HG02610 (cell line): ENCODE measurements around the gene NMNAT2.
"Not testable (repeated sequence)": the region's sequence is repeated elsewhere in the genome, so short reads cannot be mapped to it uniquely, and the experiment has no call there.

Experiments used
- ATAC-seq: cut with Tn5 transposase; IDR thresholded peaks from one replicate; pipeline ENCODE4 v1.9.1; 2021; ENCODE audit warnings: mild to moderate bottlenecking, moderate library complexity; ENCODE audit not compliant: unreplicated experiment

NMNAT2 gene

GRCh38 chr1:183241471-183241870 lies 176.7 kb downstream of the NMNAT2 start:
- no peak for ATAC-seq

DNA sequence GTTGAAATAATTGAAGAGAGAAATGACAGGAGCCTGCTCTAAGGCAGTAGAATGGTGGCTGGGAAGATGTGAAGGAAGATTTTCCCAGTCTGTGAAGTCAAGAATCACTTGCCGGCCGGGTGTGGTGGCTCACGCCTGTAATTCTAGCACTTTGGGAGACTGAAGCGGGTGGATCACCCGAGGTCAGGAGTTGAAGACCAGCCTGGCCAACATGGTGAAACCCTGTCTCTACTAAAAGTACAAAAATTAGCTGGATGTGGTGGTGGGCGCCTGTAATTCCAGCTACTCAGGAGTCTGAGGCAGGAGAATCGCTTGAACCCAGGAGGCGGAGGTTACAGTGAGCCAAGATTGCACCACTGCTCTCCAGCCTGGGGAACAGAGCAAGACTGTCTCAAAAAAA lies 177.3 kb downstream of the NMNAT2 start:
- not testable (repeated sequence) for ATAC-seq

GRCh38 chr1:183240526-183240825 lies 177.7 kb downstream of the NMNAT2 start:
- no peak for ATAC-seq

DNA sequence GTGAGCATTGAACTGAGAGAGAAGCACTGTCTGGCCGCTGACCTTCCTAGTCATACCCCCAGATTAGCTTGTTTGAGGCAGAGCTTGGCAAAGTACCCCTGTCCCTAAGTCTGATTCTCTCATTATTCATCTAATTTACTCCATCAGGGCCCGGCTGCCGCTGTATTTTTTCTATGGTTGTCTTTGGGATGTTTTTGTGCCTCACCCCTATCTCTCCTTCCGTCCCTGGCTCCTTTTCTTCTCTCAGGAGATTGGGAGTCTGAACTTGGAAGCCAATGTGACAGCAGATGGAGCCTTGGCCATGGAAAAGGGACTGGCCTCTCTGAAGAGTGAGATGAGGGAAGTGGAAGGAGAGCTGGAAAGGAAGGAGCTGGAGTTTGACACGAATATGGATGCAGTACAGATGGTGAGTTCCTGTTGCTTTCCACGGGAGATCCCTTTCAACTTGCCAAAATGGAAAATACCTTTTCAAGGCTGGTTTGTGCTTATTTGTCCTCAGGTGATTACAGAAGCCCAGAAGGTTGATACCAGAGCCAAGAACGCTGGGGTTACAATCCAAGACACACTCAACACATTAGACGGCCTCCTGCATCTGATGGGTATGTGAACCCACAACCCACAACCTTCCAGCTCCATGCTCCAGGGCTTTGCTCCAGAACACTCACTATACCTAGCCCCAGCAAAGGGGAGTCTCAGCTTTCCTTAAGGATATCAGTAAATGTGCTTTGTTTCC lies 178.2 kb downstream of the NMNAT2 start:
- no peak for ATAC-seq

DNA sequence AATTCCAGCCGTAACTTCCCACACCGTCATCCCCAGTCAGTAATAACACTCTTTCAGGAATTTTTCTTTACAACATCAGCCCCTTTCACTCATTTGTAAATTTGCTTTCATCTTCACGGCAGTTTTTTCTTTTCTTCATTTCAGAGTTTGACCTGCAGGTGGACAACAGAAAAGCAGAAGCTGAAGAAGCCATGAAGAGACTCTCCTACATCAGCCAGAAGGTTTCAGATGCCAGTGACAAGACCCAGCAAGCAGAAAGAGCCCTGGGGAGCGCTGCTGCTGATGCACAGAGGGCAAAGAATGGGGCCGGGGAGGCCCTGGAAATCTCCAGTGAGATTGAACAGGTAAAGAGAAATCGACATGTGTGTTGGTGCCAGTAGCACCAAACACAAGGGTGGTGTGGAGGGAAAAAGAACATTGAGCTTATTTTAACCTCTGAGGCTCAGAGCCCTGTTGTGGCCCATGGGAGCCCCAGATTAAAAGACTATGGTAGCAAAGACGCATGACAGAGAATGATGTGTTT lies 178.9 kb downstream of the NMNAT2 start:
- ATAC-seq = no peak

- no peak for ATAC-seq
These were observed 180.1 kb downstream of the NMNAT2 start for GRCh38 chr1:183238071-183238470.

- no peak for ATAC-seq
These were observed 181.1 kb downstream of the NMNAT2 start for GRCh38 chr1:183237046-183237445.

GRCh38 chr1:183236158-183236725 lies 181.9 kb downstream of the NMNAT2 start:
- no peak for ATAC-seq

GRCh38 chr1:183235503-183235902 lies 182.7 kb downstream of the NMNAT2 start:
- no peak for ATAC-seq

DNA sequence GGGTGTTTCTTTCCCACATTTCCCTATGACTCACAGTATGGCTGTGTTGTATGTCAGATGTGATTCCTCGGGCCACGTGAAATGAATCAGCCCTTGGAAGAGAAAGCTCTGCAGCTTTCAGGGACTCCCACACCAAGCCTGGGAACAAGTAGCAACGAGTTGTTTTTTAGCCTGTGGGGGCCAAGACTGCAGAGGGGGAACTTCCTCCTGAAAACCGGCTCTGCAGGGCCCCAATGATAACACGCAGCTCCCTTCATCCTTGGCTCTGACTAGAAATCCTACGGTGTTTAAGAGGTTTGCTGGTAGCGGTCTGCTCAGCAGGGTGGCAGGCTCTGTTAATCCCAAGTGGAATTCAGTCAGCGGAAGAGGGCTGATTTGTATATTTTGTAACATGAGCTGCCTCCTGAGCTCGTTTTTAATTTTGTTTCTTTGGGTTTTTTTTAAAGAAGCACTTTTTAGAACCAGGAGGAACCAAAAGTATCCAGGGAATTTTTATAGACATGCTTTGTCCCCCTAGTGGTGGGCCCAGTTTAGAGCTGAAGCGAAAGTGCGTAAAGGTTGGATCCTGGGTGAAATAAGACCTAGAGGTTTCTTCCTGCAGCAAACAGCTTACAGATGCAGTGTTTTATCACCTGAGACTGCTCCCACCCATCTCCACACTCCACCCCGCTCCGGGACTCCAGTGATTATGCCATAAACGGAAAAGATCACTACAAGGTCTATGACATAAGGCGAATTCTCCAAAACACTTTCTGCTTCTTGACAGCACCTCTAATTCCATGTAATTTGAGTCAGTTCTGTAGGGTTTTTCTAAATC lies 183.3 kb downstream of the NMNAT2 start:
- no peak for ATAC-seq

DNA sequence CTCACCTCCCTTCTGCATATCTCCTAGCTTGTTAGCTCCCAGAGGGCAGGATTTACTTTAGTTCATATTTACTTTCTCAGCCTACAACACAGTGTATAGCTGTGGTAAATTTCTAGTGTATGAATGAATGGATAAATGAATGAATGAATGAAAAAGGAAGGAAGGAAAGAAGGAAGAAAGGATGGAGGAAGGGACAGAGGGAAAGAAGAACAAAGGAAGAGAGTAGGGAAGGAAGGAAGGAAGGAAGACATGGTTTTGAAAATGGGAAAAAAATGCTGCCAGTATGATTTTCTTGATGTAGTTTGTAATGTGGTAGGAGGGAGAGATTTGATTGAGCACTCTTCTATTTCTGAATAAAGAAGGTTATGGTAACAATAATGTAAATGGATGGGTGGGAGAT lies 185.1 kb downstream of the NMNAT2 start:
- no peak for ATAC-seq

- no peak for ATAC-seq
These were observed 186.6 kb downstream of the NMNAT2 start for GRCh38 chr1:183231545-183231944.

DNA sequence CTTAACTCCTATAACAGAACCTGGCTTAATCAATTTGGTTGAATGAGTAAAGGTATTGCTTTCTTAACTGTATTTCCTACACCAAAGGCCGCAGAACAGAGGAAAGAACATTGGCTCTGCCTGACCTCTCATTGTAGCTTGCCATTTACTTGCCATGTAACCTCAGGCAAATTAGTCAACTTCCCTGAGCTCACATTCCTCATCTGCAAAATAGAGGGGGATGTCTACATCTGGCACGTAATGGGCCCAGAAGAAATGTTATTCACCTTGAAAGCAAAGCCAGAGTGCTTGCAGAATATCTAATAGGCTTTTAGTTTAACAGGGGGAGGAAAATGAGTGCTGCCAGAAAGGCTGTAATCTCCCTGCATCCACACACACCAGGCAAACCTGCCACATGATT lies 187.8 kb downstream of the NMNAT2 start:
- ATAC-seq = no peak

DNA sequence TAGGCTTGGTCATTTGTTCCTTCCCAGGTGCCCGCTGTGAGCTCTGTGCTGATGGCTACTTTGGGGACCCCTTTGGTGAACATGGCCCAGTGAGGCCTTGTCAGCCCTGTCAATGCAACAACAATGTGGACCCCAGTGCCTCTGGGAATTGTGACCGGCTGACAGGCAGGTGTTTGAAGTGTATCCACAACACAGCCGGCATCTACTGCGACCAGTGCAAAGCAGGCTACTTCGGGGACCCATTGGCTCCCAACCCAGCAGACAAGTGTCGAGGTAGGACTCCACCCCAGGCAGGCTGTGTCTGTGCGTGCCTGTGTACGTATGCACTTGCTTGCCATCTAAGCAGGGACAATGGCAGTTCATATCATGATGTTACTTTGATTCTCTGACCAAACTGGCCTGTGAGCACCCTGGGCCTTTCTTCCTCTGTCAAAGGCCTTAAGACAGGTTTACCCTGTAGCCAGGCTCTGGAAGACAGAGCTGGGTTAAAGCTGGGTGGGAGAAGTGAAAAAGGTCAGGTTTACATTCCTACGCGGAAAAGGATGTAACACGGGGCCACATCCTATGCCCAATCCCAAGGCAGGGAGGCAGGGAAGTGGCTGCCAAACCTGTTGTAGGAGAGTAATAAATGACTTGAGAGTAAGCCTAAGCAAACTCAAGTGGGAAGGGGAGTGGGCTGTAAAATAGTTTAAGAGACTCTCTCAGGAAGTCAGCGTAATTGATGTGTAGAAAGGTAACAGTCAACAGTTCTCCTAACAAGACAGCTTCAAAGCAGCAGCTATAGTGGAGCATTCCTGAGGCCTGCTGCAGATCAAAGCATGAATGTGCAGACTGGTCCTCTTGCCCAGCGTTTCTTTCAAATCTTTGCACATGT lies 189.6 kb downstream of the NMNAT2 start:
- ATAC-seq = no peak

DNA sequence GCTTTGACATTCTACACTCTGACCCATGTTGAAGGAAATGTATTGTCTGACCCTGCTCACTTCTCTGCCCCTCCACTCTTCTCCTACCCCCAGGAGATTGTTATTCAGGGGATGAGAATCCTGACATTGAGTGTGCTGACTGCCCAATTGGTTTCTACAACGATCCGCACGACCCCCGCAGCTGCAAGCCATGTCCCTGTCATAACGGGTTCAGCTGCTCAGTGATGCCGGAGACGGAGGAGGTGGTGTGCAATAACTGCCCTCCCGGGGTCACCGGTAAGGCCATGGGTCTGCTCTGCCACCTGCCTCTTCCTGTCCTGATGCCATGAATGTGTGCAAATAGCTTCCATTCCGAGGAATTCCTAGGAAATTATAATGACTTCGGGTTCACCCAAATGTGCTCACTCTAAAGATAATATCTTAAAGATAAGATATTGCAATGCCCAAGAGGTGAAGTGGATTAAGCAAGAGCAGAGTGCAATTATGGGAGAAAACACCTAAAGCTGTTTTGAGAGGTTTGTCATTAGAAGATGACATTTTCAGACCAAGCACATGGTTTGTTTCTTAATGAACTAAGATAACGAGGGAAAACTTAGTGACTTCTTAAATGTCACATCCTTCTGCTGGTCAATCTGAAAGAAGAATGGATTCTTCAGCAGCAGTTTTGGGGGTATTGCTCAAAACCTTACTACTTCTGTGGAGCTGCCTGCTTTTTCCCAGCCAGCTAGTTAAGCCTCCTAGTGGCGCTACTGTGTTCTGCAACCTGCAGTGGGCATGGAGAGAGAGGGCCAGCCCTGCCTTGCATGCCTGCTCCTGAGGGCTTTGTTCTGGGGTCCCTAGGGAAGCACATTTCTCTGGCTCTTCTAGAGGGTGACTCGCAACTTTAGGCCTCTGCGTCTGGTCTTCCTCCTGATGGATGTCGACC lies 190.5 kb downstream of the NMNAT2 start:
- ATAC-seq = peak; percentile 63

GRCh38 chr1:183226963-183227362 lies 191.2 kb downstream of the NMNAT2 start:
- ATAC-seq = no peak

- ATAC-seq = no peak
These were observed 191.8 kb downstream of the NMNAT2 start for GRCh38 chr1:183226361-183226760.

DNA sequence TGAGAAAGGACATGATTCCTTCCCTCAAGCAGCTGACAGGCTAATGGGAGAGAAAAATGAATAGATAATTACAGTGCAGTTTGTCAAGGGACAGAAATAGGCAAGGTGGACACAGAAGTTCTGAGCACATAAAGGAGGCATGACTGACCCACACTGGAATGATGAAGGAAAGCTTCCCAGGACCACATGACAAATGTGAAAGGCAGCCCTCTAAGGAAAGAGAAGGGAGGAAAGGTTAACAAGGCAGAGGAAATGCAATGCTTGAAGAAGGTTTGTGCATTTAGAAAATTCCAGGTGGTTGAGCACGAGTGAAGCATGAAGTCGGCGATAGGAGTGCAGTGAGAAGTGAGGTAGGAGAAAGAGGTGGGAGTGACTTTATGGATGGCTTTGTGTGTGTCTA lies 194.7 kb downstream of the NMNAT2 start:
- no peak for ATAC-seq

- ATAC-seq = no peak
These were observed 195.3 kb downstream of the NMNAT2 start for GRCh38 chr1:183222909-183223308.

GRCh38 chr1:183219616-183220009 lies 198.6 kb downstream of the NMNAT2 start:
- ATAC-seq = no peak
